HepG2 (cell line): ENCODE results near the gene CHCHD1. TPM values are rescaled to one million over a fixed set of nuclear protein-coding genes. Genes with fewer than 3 reads are reported as not detected.

ENCODE experiments used
- HDAC6 ChIP-seq: fragments of 200-600 bp; sonication (generic); IDR thresholded peaks from 2 replicates; pipeline ENCODE4 v1.7.0; 2017; ENCODE audit warnings: mild to moderate bottlenecking, antibody characterized with exemption, low read length, low read depth
- RELA ChIP-seq: sonication (generic); formaldehyde crosslinking; IDR thresholded peaks from 2 replicates; pipeline ENCODE4 v1.4.0; 2020; ENCODE audit warnings: missing genetic modification reagents
- TGIF2 ChIP-seq: IDR thresholded peaks from 2 replicates; pipeline ENCODE4 v1.6.1; 2016; ENCODE audit warnings: control low read depth, missing compliant biosample characterization
- ZNF230 ChIP-seq: sonication (generic); formaldehyde crosslinking; IDR thresholded peaks from 2 replicates; pipeline ENCODE4 v1.4.0; 2020; ENCODE audit warnings: mild to moderate bottlenecking, missing genetic modification reagents
- ZNF281 ChIP-seq: sonication (generic); formaldehyde crosslinking; IDR thresholded peaks from 2 replicates; pipeline ENCODE4 v1.4.0; 2020; ENCODE audit warnings: missing genetic modification reagents, borderline replicate concordance
- ZNF414 ChIP-seq: sonication (generic); formaldehyde crosslinking; IDR thresholded peaks from 2 replicates; pipeline ENCODE4 v1.5.0; 2020; ENCODE audit warnings: missing genetic modification reagents
- ZNF563 ChIP-seq: sonication (generic); formaldehyde crosslinking; IDR thresholded peaks from 2 replicates; pipeline ENCODE4 v1.8.0; 2022; ENCODE audit warnings: mild to moderate bottlenecking, moderate library complexity, missing genetic modification reagents
- ZNF772 ChIP-seq: sonication (generic); formaldehyde crosslinking; IDR thresholded peaks from 2 replicates; pipeline ENCODE4 v1.5.0; 2020; ENCODE audit warnings: mild to moderate bottlenecking, missing genetic modification reagents
- polyA plus RNA-seq, 8 experiments: library from polyadenylated mRNA; depleted of rRNA in 3 of 8; stranded (reverse) in 7 of 8; unstranded in 1 of 8; fragments of >200 nt; fragmentation: Illumina TruSeq in 4 of 8; extraction: Trizol in 4 of 8; gene quantifications; 2 replicates each; pipeline versions ENCODE4 v1.2.1 to v1.2.3, GENCODE V29; 2011 to 2016; ENCODE audit warnings: low read depth in 4 of 8, missing spikeins in 1 of 8, mixed read lengths in 1 of 8; ENCODE audit not compliant: insufficient read depth in 1 of 8
- total RNA-seq, 5 experiments: library from RNA; depleted of rRNA; stranded (reverse); fragments of >200 nt; fragmentation: Illumina TruSeq; extraction: Trizol; gene quantifications; 2 replicates each; pipeline ENCODE4 v1.2.3, GENCODE V29; 2016; ENCODE audit warnings: low read depth in 1 of 5
- TF ChIP-seq, protein P1 (sequence below): sonication (generic); formaldehyde crosslinking; IDR thresholded peaks from 2 replicates; pipeline ENCODE4 v1.8.0; 2022; ENCODE audit warnings: mild to moderate bottlenecking, missing genetic modification reagents; ENCODE audit not compliant: insufficient replicate concordance
- TF ChIP-seq, protein P2 (sequence below): sonication (generic); formaldehyde crosslinking; IDR thresholded peaks from 2 replicates; pipeline ENCODE4 v1.4.0; 2020; ENCODE audit warnings: missing genetic modification reagents
- TF ChIP-seq, protein P3 (sequence below): IDR thresholded peaks from 2 replicates; pipeline ENCODE4 v1.4.0; 2020; ENCODE audit warnings: mild to moderate bottlenecking, missing genetic modification reagents
- TF ChIP-seq, protein P4 (sequence below): sonication (generic); formaldehyde crosslinking; IDR thresholded peaks from 2 replicates; pipeline ENCODE4 v1.4.0; 2020; ENCODE audit warnings: missing genetic modification reagents, borderline replicate concordance

Gene CHCHD1
- total and polyA plus RNA-seq, 2 of the 13 experiments (the other 11 are each of a cell fraction or from before 2014, with no cell fraction given): 36.9 to 71.2 TPM

DNA sequence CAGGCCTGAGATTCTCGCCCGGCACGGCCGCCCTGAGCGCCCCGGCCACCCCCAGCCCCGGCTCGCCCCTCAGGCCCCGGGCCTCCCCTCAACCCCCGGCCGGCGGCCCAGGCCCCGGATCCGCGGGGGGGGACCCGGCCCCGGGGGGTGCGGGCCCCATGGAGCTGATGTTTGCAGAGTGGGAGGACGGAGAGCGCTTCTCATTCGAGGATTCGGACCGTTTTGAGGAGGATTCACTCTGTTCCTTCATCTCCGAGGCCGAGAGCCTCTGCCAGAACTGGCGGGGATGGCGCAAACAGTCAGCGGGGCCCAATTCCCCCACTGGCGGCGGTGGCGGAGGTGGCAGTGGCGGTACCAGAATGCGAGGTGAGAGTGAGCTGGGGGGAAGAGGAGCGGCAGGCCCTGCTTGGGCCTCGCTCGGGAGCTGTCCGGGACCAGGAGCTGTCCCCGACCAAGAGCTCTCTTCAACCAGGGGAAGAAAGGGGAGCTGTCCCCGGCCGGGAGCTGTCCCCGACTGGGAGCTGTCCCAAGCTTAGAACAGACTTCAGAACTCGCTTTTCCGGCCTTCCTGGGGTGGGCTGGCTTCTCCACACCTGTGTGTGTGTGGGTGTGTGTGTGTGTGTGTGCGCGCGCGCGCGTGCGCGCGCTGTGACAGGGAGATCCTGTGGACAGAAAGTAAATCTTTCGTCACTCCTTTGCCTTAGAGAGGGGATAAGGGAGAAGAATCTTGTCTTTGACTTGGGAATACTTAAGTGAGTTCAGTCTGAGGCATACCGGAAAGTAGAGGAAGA lies 4.1 kb downstream of the CHCHD1 start (continued):
- TF ChIP-seq, protein P1, sequence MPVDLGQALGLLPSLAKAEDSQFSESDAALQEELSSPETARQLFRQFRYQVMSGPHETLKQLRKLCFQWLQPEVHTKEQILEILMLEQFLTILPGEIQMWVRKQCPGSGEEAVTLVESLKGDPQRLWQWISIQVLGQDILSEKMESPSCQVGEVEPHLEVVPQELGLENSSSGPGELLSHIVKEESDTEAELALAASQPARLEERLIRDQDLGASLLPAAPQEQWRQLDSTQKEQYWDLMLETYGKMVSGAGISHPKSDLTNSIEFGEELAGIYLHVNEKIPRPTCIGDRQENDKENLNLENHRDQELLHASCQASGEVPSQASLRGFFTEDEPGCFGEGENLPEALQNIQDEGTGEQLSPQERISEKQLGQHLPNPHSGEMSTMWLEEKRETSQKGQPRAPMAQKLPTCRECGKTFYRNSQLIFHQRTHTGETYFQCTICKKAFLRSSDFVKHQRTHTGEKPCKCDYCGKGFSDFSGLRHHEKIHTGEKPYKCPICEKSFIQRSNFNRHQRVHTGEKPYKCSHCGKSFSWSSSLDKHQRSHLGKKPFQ (CRISPR knock-in tag): no peak
- TF ChIP-seq, protein P2, sequence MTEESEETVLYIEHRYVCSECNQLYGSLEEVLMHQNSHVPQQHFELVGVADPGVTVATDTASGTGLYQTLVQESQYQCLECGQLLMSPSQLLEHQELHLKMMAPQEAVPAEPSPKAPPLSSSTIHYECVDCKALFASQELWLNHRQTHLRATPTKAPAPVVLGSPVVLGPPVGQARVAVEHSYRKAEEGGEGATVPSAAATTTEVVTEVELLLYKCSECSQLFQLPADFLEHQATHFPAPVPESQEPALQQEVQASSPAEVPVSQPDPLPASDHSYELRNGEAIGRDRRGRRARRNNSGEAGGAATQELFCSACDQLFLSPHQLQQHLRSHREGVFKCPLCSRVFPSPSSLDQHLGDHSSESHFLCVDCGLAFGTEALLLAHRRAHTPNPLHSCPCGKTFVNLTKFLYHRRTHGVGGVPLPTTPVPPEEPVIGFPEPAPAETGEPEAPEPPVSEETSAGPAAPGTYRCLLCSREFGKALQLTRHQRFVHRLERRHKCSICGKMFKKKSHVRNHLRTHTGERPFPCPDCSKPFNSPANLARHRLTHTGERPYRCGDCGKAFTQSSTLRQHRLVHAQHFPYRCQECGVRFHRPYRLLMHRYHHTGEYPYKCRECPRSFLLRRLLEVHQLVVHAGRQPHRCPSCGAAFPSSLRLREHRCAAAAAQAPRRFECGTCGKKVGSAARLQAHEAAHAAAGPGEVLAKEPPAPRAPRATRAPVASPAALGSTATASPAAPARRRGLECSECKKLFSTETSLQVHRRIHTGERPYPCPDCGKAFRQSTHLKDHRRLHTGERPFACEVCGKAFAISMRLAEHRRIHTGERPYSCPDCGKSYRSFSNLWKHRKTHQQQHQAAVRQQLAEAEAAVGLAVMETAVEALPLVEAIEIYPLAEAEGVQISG (CRISPR knock-in tag): 0 out of 2 replicates have a peak, but pooled peaks have one; percentile 27
- TF ChIP-seq ZNF414 (CRISPR knock-in tag) (0 out of 2 replicates have a peak, but pooled peaks have one; percentile 2), TGIF2 (CRISPR knock-in tag) (no peak), ZNF230 (0 out of 2 replicates have a peak, but pooled peaks have one; percentile 10), ZNF281 (no peak), HDAC6 (no peak), ZNF772 (CRISPR knock-in tag) (0 out of 2 replicates have a peak, but pooled peaks have one; percentile 11), ZNF563 (CRISPR knock-in tag) (peak; percentile 39; the same call in 1 of the 2 replicates), RELA (CRISPR knock-in tag) (no peak)
- TF ChIP-seq, protein P3, sequence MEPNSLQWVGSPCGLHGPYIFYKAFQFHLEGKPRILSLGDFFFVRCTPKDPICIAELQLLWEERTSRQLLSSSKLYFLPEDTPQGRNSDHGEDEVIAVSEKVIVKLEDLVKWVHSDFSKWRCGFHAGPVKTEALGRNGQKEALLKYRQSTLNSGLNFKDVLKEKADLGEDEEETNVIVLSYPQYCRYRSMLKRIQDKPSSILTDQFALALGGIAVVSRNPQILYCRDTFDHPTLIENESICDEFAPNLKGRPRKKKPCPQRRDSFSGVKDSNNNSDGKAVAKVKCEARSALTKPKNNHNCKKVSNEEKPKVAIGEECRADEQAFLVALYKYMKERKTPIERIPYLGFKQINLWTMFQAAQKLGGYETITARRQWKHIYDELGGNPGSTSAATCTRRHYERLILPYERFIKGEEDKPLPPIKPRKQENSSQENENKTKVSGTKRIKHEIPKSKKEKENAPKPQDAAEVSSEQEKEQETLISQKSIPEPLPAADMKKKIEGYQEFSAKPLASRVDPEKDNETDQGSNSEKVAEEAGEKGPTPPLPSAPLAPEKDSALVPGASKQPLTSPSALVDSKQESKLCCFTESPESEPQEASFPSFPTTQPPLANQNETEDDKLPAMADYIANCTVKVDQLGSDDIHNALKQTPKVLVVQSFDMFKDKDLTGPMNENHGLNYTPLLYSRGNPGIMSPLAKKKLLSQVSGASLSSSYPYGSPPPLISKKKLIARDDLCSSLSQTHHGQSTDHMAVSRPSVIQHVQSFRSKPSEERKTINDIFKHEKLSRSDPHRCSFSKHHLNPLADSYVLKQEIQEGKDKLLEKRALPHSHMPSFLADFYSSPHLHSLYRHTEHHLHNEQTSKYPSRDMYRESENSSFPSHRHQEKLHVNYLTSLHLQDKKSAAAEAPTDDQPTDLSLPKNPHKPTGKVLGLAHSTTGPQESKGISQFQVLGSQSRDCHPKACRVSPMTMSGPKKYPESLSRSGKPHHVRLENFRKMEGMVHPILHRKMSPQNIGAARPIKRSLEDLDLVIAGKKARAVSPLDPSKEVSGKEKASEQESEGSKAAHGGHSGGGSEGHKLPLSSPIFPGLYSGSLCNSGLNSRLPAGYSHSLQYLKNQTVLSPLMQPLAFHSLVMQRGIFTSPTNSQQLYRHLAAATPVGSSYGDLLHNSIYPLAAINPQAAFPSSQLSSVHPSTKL (CRISPR knock-in tag): no peak
- TF ChIP-seq, protein P4, sequence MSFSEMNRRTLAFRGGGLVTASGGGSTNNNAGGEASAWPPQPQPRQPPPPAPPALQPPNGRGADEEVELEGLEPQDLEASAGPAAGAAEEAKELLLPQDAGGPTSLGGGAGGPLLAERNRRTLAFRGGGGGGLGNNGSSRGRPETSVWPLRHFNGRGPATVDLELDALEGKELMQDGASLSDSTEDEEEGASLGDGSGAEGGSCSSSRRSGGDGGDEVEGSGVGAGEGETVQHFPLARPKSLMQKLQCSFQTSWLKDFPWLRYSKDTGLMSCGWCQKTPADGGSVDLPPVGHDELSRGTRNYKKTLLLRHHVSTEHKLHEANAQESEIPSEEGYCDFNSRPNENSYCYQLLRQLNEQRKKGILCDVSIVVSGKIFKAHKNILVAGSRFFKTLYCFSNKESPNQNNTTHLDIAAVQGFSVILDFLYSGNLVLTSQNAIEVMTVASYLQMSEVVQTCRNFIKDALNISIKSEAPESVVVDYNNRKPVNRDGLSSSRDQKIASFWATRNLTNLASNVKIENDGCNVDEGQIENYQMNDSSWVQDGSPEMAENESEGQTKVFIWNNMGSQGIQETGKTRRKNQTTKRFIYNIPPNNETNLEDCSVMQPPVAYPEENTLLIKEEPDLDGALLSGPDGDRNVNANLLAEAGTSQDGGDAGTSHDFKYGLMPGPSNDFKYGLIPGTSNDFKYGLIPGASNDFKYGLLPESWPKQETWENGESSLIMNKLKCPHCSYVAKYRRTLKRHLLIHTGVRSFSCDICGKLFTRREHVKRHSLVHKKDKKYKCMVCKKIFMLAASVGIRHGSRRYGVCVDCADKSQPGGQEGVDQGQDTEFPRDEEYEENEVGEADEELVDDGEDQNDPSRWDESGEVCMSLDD (CRISPR knock-in tag): no peak
